A673 (cell line): ENCODE results near the gene RAB27B.

Experiments
- EZH2 ChIP-seq: fragments of 200-600 bp; sonication (generic); IDR thresholded peaks from 2 replicates; pipeline ENCODE4 v1.6.1; 2017; ENCODE audit warnings: borderline replicate concordance, low read depth, mild to moderate bottlenecking, mixed read lengths, antibody characterized with exemption, low read length; ENCODE audit not compliant: poor library complexity, severe bottlenecking
- TF ChIP-seq, protein P1 (sequence below): fragments of 300-800, 200-600 bp; sonication (generic); conservative IDR thresholded peaks from 2 replicates; pipeline ENCODE4 v1.5.1; 2017; ENCODE audit warnings: low read depth, mild to moderate bottlenecking, antibody characterized with exemption, low read length, moderate library complexity, mixed read lengths

DNA sequence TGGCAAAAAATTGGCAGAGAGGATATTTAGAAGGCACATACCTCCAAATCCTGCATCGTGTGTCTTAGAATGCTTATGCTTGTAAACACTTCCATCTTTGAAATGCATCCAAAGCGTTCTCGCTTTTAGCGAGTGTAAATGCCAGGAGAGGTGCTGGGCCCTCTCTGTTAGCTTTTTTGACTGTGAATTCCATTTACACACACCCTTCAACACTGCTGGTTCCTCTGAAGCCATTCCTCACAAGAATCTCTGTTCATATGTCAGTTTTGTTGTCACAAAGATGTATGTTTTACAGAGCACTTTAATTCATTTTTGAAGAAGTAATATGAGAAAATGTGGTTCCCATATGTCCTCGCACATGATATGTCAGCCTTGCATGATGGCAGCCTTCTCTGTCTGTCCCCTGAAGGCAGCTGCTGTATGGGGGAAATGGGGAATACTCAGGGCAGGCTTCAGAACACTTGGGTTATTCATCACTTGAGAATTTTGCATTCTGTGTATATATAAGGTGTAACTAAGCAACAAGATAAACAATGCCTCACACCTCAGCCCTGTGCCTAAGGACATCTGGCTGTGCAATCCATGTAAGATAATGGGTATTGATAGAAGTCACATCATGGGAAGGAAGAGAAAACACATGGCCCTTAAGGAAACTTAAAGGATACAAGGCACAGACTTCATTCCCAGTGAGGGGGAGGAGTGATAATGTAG lies 52.3 kb downstream of the RAB27B start:
- TF ChIP-seq, protein P1, sequence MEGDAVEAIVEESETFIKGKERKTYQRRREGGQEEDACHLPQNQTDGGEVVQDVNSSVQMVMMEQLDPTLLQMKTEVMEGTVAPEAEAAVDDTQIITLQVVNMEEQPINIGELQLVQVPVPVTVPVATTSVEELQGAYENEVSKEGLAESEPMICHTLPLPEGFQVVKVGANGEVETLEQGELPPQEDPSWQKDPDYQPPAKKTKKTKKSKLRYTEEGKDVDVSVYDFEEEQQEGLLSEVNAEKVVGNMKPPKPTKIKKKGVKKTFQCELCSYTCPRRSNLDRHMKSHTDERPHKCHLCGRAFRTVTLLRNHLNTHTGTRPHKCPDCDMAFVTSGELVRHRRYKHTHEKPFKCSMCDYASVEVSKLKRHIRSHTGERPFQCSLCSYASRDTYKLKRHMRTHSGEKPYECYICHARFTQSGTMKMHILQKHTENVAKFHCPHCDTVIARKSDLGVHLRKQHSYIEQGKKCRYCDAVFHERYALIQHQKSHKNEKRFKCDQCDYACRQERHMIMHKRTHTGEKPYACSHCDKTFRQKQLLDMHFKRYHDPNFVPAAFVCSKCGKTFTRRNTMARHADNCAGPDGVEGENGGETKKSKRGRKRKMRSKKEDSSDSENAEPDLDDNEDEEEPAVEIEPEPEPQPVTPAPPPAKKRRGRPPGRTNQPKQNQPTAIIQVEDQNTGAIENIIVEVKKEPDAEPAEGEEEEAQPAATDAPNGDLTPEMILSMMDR = no peak
- TF ChIP-seq EZH2 = no peak
